ENCODE data around the gene CDH23.

Gene CDH23

GRCh38 chr10:71423250-71423649 lies 26.5 kb downstream of the CDH23 start:
- Histone ChIP-seq H3K4me3 (ENCODE audit: low read depth, low read length) (no peak overlapping the region), H3K4me1 (ENCODE audit: control insufficient read depth, insufficient read depth, low read length) (no peaks in the 10 kb centered on the region; the same call in 1 of the 2 replicates), H3K27me3 (ENCODE audit: control insufficient read depth, insufficient read depth, low read length) (no peaks in the 10 kb centered on the region), H3K9me3 (ENCODE audit: control insufficient read depth, insufficient read depth, low read length) (no peaks in the 10 kb centered on the region), H3K36me3 (ENCODE audit: control insufficient read depth, insufficient read depth, low read length) (no peaks in the 10 kb centered on the region), H3K27ac (ENCODE audit: low read depth, low read length) (no peak overlapping the region), H3K9ac (ENCODE audit: low read depth, low read length) (no peak overlapping the region)

- Histone ChIP-seq H3K36me3 (ENCODE audit: control insufficient read depth, insufficient read depth, low read length) (no peaks in the 10 kb centered on the region), H3K4me3 (ENCODE audit: low read depth, low read length) (no peak overlapping the region), H3K9me3 (ENCODE audit: control insufficient read depth, insufficient read depth, low read length) (no peaks in the 10 kb centered on the region), H3K4me1 (ENCODE audit: control insufficient read depth, insufficient read depth, low read length) (no peaks in the 10 kb centered on the region; the same call in 1 of the 2 replicates), H3K27ac (ENCODE audit: low read depth, low read length) (no peak overlapping the region), H3K9ac (ENCODE audit: low read depth, low read length) (no peak overlapping the region), H3K27me3 (ENCODE audit: control insufficient read depth, insufficient read depth, low read length) (no peaks in the 10 kb centered on the region)
These were observed 27.2 kb downstream of the CDH23 start for GRCh38 chr10:71423901-71424300.

GRCh38 chr10:71424496-71425194 lies 27.9 kb downstream of the CDH23 start:
- Histone ChIP-seq H3K27ac (ENCODE audit: low read depth, low read length) (no peak overlapping the region), H3K4me1 (ENCODE audit: control insufficient read depth, insufficient read depth, low read length) (no peaks in the 10 kb centered on the region; the same call in 1 of the 2 replicates), H3K9ac (ENCODE audit: low read depth, low read length) (no peak overlapping the region)

GRCh38 chr10:71426058-71426605 lies 29.4 kb downstream of the CDH23 start:
- Histone ChIP-seq H3K9me3 (ENCODE audit: control insufficient read depth, insufficient read depth, low read length) (no peaks in the 10 kb centered on the region), H3K27me3 (ENCODE audit: control insufficient read depth, insufficient read depth, low read length) (no peaks in the 10 kb centered on the region), H3K4me1 (ENCODE audit: control insufficient read depth, insufficient read depth, low read length) (no peaks in the 10 kb centered on the region; the same call in 1 of the 2 replicates), H3K36me3 (ENCODE audit: control insufficient read depth, insufficient read depth, low read length) (no peaks in the 10 kb centered on the region), H3K27ac (ENCODE audit: low read depth, low read length) (no peak overlapping the region), H3K4me3 (ENCODE audit: low read depth, low read length) (no peak overlapping the region), H3K9ac (ENCODE audit: low read depth, low read length) (no peak overlapping the region)

More at GRCh38 chr10:71424496-71425194, 27.9 kb downstream of the CDH23 start:
- Histone ChIP-seq H3K36me3 (ENCODE audit: control insufficient read depth, insufficient read depth, low read length) (no peaks in the 10 kb centered on the region), H3K4me3 (ENCODE audit: low read depth, low read length) (no peak overlapping the region), H3K27me3 (ENCODE audit: control insufficient read depth, insufficient read depth, low read length) (no peaks in the 10 kb centered on the region), H3K9me3 (ENCODE audit: control insufficient read depth, insufficient read depth, low read length) (no peaks in the 10 kb centered on the region)

GRCh38 chr10:71427246-71427645 lies 30.5 kb downstream of the CDH23 start:
- H3K27ac ChIP-seq (ENCODE audit: low read depth, low read length), result no peak overlapping the region
- no peaks in the 10 kb centered on the region for H3K27me3 ChIP-seq (ENCODE audit: control insufficient read depth, insufficient read depth, low read length)
- no peaks in the 10 kb centered on the region for H3K36me3 ChIP-seq (ENCODE audit: control insufficient read depth, insufficient read depth, low read length)

GRCh38 chr10:71429304-71429703 lies 32.6 kb downstream of the CDH23 start:
- no peak overlapping the region for H3K9ac ChIP-seq (ENCODE audit: low read depth, low read length)
- no peak overlapping the region for H3K4me3 ChIP-seq (ENCODE audit: low read depth, low read length)
- no peaks in the 10 kb centered on the region for H3K36me3 ChIP-seq (ENCODE audit: control insufficient read depth, insufficient read depth, low read length)
- no peak overlapping the region for H3K27ac ChIP-seq (ENCODE audit: low read depth, low read length)
- no peaks in the 10 kb centered on the region; the same call in 1 of the 2 replicates for H3K4me1 ChIP-seq (ENCODE audit: control insufficient read depth, insufficient read depth, low read length)
- H3K27me3 ChIP-seq (ENCODE audit: control insufficient read depth, insufficient read depth, low read length), result no peaks in the 10 kb centered on the region
- no peaks in the 10 kb centered on the region for H3K9me3 ChIP-seq (ENCODE audit: control insufficient read depth, insufficient read depth, low read length)

More at GRCh38 chr10:71427246-71427645, 30.5 kb downstream of the CDH23 start:
- Histone ChIP-seq H3K9ac (ENCODE audit: low read depth, low read length) (no peak overlapping the region), H3K4me3 (ENCODE audit: low read depth, low read length) (no peak overlapping the region), H3K4me1 (ENCODE audit: control insufficient read depth, insufficient read depth, low read length) (no peaks in the 10 kb centered on the region; the same call in 1 of the 2 replicates), H3K9me3 (ENCODE audit: control insufficient read depth, insufficient read depth, low read length) (no peaks in the 10 kb centered on the region)

- no peaks in the 10 kb centered on the region for H3K9me3 ChIP-seq (ENCODE audit: control insufficient read depth, insufficient read depth, low read length)
- no peak overlapping the region for H3K9ac ChIP-seq (ENCODE audit: low read depth, low read length)
- H3K27ac ChIP-seq (ENCODE audit: low read depth, low read length), result no peak overlapping the region
- H3K36me3 ChIP-seq (ENCODE audit: control insufficient read depth, insufficient read depth, low read length), result no peaks in the 10 kb centered on the region
- no peaks in the 10 kb centered on the region; the same call in 1 of the 2 replicates for H3K4me1 ChIP-seq (ENCODE audit: control insufficient read depth, insufficient read depth, low read length)
- H3K4me3 ChIP-seq (ENCODE audit: low read depth, low read length), result no peak overlapping the region
- H3K27me3 ChIP-seq (ENCODE audit: control insufficient read depth, insufficient read depth, low read length), result no peaks in the 10 kb centered on the region
These were observed 33.2 kb downstream of the CDH23 start for GRCh38 chr10:71429929-71430328.

GRCh38 chr10:71431239-71432100 lies 34.8 kb downstream of the CDH23 start:
- H3K4me1 ChIP-seq (ENCODE audit: control insufficient read depth, insufficient read depth, low read length), result no peaks in the 10 kb centered on the region
- no peak overlapping the region for H3K4me3 ChIP-seq (ENCODE audit: low read depth, low read length)
- no peaks in the 10 kb centered on the region for H3K27me3 ChIP-seq (ENCODE audit: control insufficient read depth, insufficient read depth, low read length)
- no peaks in the 10 kb centered on the region for H3K36me3 ChIP-seq (ENCODE audit: control insufficient read depth, insufficient read depth, low read length)
- no peak overlapping the region for H3K9ac ChIP-seq (ENCODE audit: low read depth, low read length)
- no peak overlapping the region for H3K27ac ChIP-seq (ENCODE audit: low read depth, low read length)
- no peaks in the 10 kb centered on the region for H3K9me3 ChIP-seq (ENCODE audit: control insufficient read depth, insufficient read depth, low read length)

- Histone ChIP-seq H3K27ac (ENCODE audit: low read depth, low read length) (no peak overlapping the region), H3K36me3 (ENCODE audit: control insufficient read depth, insufficient read depth, low read length) (no peaks in the 10 kb centered on the region), H3K9me3 (ENCODE audit: control insufficient read depth, insufficient read depth, low read length) (no peaks in the 10 kb centered on the region), H3K9ac (ENCODE audit: low read depth, low read length) (no peak overlapping the region), H3K4me3 (ENCODE audit: low read depth, low read length) (no peak overlapping the region), H3K4me1 (ENCODE audit: control insufficient read depth, insufficient read depth, low read length) (no peaks in the 10 kb centered on the region), H3K27me3 (ENCODE audit: control insufficient read depth, insufficient read depth, low read length) (no peaks in the 10 kb centered on the region)
These were observed 35.6 kb downstream of the CDH23 start for GRCh38 chr10:71432101-71432905.

- Histone ChIP-seq H3K4me1 (ENCODE audit: control insufficient read depth, insufficient read depth, low read length) (no peaks in the 10 kb centered on the region), H3K4me3 (ENCODE audit: low read depth, low read length) (no peak overlapping the region), H3K36me3 (ENCODE audit: control insufficient read depth, insufficient read depth, low read length) (no peaks in the 10 kb centered on the region), H3K27me3 (ENCODE audit: control insufficient read depth, insufficient read depth, low read length) (no peaks in the 10 kb centered on the region), H3K9ac (ENCODE audit: low read depth, low read length) (no peak overlapping the region), H3K27ac (ENCODE audit: low read depth, low read length) (no peak overlapping the region), H3K9me3 (ENCODE audit: control insufficient read depth, insufficient read depth, low read length) (no peaks in the 10 kb centered on the region)
These were observed 36.4 kb downstream of the CDH23 start for GRCh38 chr10:71432956-71433767.
